Astrocyte of the spinal cord (primary cell): Measurements from ENCODE around the gene PRKCE.

Experiments
- DNase-seq: peaks from one replicate; pipeline ENCODE4 v3.0.0; 2011; ENCODE audit warnings: low read depth, low spot score
- H3K4me3 ChIP-seq: 2 replicates; pipeline ENCODE4 v1.5.1; 2011; ENCODE audit warnings: low read depth, mild to moderate bottlenecking, low read length, moderate library complexity
- in situ Hi-C: cut with HindIII; loops from 2 replicates; pipeline ENCODE4 v1.10.0; 2017; ENCODE audit warnings: low sequenced_read_pairs
- TF ChIP-seq, protein P1 (sequence below): IDR thresholded peaks from 2 replicates; pipeline ENCODE4 v1.5.1; 2012; ENCODE audit warnings: low read depth, mild to moderate bottlenecking, low read length, inconsistent platforms

PRKCE gene

GRCh38 chr2:45899926-45900325, 248.5 kb downstream of the PRKCE start:
- TF ChIP-seq, protein P1, sequence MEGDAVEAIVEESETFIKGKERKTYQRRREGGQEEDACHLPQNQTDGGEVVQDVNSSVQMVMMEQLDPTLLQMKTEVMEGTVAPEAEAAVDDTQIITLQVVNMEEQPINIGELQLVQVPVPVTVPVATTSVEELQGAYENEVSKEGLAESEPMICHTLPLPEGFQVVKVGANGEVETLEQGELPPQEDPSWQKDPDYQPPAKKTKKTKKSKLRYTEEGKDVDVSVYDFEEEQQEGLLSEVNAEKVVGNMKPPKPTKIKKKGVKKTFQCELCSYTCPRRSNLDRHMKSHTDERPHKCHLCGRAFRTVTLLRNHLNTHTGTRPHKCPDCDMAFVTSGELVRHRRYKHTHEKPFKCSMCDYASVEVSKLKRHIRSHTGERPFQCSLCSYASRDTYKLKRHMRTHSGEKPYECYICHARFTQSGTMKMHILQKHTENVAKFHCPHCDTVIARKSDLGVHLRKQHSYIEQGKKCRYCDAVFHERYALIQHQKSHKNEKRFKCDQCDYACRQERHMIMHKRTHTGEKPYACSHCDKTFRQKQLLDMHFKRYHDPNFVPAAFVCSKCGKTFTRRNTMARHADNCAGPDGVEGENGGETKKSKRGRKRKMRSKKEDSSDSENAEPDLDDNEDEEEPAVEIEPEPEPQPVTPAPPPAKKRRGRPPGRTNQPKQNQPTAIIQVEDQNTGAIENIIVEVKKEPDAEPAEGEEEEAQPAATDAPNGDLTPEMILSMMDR: no peak
- no peak for DNase-seq
- H3K4me3 ChIP-seq: no peak overlapping the region
- in situ Hi-C loops: no loop called here

DNA sequence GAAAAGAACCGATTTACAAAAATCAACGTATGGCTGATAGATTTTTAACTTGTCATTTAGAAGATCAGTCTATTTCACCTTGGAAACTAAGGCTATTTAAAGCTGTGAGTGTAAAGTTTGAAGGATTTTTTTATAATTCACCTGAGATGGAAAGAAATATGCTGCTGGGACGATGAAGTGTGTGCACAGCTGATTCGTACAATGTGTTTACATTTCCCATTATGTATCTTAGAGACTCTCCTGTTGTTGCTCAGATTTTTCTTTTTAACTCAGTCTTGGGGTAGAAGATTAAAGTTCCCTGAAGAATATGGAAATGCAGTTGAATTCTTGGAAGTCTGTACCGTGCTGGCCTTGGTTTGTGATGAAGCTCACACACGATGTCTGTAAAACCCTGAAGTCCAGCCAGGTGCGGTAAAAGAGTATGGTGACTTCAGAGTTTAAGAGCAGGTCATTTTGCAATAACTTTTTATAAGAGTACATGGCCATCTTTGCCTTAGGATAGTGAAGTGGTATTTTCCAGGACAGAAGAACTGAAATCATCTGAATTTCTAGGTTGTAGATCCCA, 250.1 kb downstream of the PRKCE start:
- DNase-seq: no peak
- in situ Hi-C loops: no loop called here
- TF ChIP-seq, protein P1: no peak

DNA sequence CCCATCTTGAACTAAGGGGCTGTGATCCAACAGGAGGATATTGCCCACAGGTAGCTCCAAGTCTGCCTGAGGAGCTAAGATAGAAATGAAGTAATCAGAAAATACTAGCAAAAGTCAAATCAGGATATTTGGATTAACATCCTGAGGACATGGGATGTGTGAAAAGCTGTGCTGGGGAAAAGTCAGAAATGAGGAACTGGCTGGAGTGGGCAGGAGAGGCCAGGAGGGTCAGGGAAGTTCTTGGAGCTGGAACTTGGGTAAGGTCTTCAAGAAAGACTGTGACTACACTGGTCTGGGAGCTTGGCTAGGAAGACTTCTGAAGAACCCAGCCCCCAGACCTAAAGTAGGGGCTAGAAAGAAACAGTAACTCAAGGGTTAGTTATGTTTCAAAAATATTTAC, 250.9 kb downstream of the PRKCE start:
- in situ Hi-C loops: no loop called here
- H3K4me3 ChIP-seq: no peak overlapping the region
- TF ChIP-seq, protein P1: no peak
- DNase-seq: no peak

More for the DNA sequence above, 250.1 kb downstream of the PRKCE start:
- H3K4me3 ChIP-seq: no peak overlapping the region

- in situ Hi-C loops: no loop called here
Observed at GRCh38 chr2:45902781-45903375, 251.4 kb downstream of the PRKCE start.

DNA sequence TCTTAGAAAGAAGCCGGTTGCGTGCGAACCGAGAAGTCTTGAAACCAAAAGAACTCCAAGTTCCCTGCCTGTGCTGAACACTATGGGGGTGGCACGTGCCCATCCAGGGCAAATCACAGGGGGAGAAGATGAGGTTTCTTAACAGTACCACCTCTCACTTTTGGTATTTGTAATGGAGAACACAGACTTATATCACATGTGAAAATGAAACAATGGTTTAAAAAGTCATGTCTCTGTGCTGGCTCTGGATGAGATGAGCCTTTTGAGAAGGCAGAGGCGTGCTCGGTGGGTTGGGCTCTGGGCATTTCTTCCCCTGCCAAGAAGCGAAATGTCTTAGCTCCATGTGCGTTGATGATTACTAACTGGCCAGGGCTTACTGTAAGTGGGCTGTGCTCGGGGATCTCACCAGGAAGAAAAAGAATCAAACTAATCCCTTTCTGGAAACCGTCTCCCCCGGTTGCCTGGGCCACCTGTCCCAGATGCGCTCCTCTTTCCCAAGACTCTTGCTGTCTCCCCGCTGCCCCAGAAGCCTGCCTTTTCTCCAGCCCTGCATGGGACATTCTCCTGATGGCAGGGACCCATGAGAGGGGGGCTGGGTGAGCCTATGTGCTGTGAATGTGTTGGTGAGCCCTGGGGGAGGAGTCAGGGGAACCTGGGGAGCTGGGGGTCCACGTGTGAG, 252.9 kb downstream of the PRKCE start:
- DNase-seq: peak; percentile 18
- TF ChIP-seq, protein P1: no peak
- H3K4me3 ChIP-seq: no peak overlapping the region
- in situ Hi-C loops: no loop called here

More at GRCh38 chr2:45902781-45903375, 251.4 kb downstream of the PRKCE start:
- DNase-seq: no peak
- TF ChIP-seq, protein P1: no peak
- no peak overlapping the region for H3K4me3 ChIP-seq

DNA sequence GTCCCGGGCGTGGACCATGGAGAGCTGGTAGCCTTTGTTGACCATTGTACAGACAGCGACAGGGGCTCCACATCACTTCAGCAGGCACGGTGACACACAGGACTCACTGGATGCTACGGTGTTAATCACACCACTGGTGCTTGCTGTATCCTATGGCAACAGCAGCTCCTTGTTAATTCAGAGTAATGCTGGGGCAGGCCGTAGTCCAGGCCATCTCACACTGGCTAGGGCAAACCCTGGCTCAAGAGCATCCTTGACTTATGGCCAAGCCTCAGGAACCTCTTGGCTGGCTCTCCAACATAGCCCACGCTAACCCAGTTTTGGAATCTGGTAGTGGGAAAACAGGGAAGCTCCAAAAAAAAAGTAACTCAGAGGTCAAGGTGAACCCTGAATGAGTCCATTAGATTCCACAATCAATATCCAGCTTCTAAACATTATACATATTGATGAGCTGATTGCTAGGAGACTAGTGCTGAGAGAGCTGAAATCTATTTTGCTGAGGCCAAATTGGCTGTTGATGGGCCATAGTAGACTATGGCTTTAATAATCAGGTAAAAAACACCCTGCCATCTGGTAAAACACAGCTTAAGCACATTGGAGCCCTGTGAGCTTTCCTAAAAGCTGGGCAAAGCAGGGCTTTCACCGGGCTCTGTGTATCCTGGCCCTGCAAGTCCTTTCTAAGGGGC, 253.6 kb downstream of the PRKCE start:
- in situ Hi-C loops: no loop called here
- no peak for DNase-seq

More for the DNA sequence above, 253.6 kb downstream of the PRKCE start:
- H3K4me3 ChIP-seq: no peak overlapping the region
- TF ChIP-seq, protein P1: no peak
